Esophagus muscularis mucosa (tissue), 4 donors: Measurements from ENCODE around the gene MYO16.

ENCODE experiments used
- CTCF ChIP-seq, 3 experiments: fragments of 200-600 bp in 2 of 3; fragments of 450-650 bp in 1 of 3; sonication (generic) in 2 of 3; IDR thresholded peaks; one replicate each; pipeline ENCODE4 v1.5.1; 2017 to 2019; ENCODE audit warnings: antibody characterized with exemption in 3 of 3, mild to moderate bottlenecking in 2 of 3, moderate library complexity in 1 of 3
- EP300 ChIP-seq: sonication (generic); formaldehyde crosslinking; IDR thresholded peaks from one replicate; pipeline ENCODE4 v1.6.1; 2017; ENCODE audit warnings: antibody characterized with exemption
- POLR2A ChIP-seq: fragments of 450-650 bp; IDR thresholded peaks from one replicate; pipeline ENCODE4 v1.6.1; 2017; ENCODE audit warnings: antibody characterized with exemption, moderate library complexity, mild to moderate bottlenecking, low read depth

- TF ChIP-seq CTCF (IDR thresholded peaks at IDR 0.05): no peak
- no peak for TF ChIP-seq POLR2A
- no peak for TF ChIP-seq EP300
These were observed 112.5 kb downstream of the MYO16 start for GRCh38 chr13:108741930-108742329.
